ENCODE data around the gene CLPTM1. TPM values are rescaled to one million over a fixed set of nuclear protein-coding genes. Genes with fewer than 3 reads are reported as not detected.
"Not testable (repeated sequence)": the region's sequence is repeated elsewhere in the genome, so short reads cannot be mapped to it uniquely, and the experiment has no call there.

The CLPTM1 gene
- polyA plus RNA-seq, 1 donor from 2014 or later = 15.3 TPM

DNA sequence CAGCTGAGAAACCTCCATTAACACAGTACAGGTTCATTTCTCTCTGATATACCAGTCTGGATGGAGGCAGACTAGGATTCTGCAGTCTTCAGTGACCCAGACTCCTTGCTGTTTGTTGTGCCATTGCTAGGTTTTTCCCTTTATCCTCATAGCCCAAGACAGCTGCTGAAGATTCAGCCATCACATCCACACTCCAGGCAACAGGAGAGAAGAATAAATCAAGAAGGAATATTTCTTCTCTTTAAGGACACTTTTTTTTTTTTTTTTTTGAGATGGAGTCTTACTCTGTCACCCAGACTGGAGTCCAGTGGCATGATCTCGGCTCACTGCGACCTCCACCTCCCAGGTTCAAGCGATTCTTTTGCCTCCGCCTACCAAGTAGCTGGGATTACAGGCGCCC is 14.3 kb downstream of the CLPTM1 start:
- H3F3A ChIP-seq (ENCODE audit: insufficient read depth, low read length, poor library complexity, severe bottlenecking) = no peaks in the 10 kb centered on the region
- no peak overlapping the region for H2AFZ ChIP-seq (ENCODE audit: low read depth, low read length)
- H3K79me2 ChIP-seq (replicated peaks; ENCODE audit: insufficient read depth, low read length) = no peaks in the 10 kb centered on the region
- H3K9me3 ChIP-seq (ENCODE audit: low read length) = no peaks in the 10 kb centered on the region
- TF ChIP-seq EP300 (conservative IDR thresholded peaks at IDR 0.05; ENCODE audit: poor library complexity, severe bottlenecking) (no peak), CTCF (IDR thresholded peaks at IDR 0.05; ENCODE audit: poor library complexity, severe bottlenecking) (no peak), POLR2AphosphoS5 (IDR thresholded peaks at IDR 0.05) (no peak), RAD21 (conservative IDR thresholded peaks at IDR 0.05) (no peak), SMC3 (conservative IDR thresholded peaks at IDR 0.05; ENCODE audit: poor library complexity) (no peak), EZH2 (IDR thresholded peaks at IDR 0.05; ENCODE audit: borderline replicate concordance, insufficient read depth, low read length, poor library complexity, severe bottlenecking) (no peak), MXI1 (conservative IDR thresholded peaks at IDR 0.05; ENCODE audit: poor library complexity, severe bottlenecking) (no peak), TAF1 (IDR thresholded peaks at IDR 0.05; ENCODE audit: low read depth) (no peak)
- TF ChIP-seq, protein P1, sequence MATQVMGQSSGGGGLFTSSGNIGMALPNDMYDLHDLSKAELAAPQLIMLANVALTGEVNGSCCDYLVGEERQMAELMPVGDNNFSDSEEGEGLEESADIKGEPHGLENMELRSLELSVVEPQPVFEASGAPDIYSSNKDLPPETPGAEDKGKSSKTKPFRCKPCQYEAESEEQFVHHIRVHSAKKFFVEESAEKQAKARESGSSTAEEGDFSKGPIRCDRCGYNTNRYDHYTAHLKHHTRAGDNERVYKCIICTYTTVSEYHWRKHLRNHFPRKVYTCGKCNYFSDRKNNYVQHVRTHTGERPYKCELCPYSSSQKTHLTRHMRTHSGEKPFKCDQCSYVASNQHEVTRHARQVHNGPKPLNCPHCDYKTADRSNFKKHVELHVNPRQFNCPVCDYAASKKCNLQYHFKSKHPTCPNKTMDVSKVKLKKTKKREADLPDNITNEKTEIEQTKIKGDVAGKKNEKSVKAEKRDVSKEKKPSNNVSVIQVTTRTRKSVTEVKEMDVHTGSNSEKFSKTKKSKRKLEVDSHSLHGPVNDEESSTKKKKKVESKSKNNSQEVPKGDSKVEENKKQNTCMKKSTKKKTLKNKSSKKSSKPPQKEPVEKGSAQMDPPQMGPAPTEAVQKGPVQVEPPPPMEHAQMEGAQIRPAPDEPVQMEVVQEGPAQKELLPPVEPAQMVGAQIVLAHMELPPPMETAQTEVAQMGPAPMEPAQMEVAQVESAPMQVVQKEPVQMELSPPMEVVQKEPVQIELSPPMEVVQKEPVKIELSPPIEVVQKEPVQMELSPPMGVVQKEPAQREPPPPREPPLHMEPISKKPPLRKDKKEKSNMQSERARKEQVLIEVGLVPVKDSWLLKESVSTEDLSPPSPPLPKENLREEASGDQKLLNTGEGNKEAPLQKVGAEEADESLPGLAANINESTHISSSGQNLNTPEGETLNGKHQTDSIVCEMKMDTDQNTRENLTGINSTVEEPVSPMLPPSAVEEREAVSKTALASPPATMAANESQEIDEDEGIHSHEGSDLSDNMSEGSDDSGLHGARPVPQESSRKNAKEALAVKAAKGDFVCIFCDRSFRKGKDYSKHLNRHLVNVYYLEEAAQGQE (IDR thresholded peaks at IDR 0.05; ENCODE audit: borderline replicate concordance) = no peak
- H4K20me1 ChIP-seq (ENCODE audit: insufficient read depth) = no peaks in the 10 kb centered on the region
- H3K36me3 ChIP-seq (ENCODE audit: insufficient read depth, low read length) = no peaks in the 10 kb centered on the region
- no peak overlapping the region for H3K27ac ChIP-seq (ENCODE audit: low read length)
- H3K4me3 ChIP-seq (ENCODE audit: low read length) = no peak overlapping the region
- no peak overlapping the region for H3K4me2 ChIP-seq (ENCODE audit: low read length)
- H3K9me2 ChIP-seq (ENCODE audit: insufficient read depth, low read length) = no peaks in the 10 kb centered on the region
- no peak overlapping the region for H3K9ac ChIP-seq (ENCODE audit: low read length)
- no peaks in the 10 kb centered on the region for H3K27me3 ChIP-seq (ENCODE audit: insufficient read depth, low read depth, low read length)

DNA sequence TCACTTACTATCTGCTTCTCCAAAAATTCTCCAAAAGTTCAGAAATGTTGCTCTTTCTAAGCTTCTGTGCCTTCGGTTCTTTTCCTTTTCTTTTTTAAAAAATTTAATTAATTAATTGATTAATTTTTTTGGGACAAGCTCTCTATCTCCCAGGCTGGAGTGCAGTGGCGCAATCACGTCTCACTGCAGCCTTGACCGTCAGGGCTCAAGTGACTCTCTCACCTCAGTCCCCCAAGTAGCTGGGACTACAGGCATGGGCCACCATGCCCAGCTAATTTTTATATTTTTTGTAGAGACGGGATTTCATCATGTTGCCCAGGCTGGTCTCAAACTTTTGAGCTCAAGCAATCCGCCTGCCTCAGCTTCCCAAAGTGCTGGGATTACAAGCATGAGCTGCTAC is 16.3 kb downstream of the CLPTM1 start:
- H3K9me3 ChIP-seq (ENCODE audit: low read length); H2AFZ ChIP-seq (ENCODE audit: low read depth, low read length); H3K9me2 ChIP-seq (ENCODE audit: insufficient read depth, low read length); H4K20me1 ChIP-seq (ENCODE audit: insufficient read depth); H3K79me2 ChIP-seq (replicated peaks; ENCODE audit: insufficient read depth, low read length); H3K27ac ChIP-seq (ENCODE audit: low read length); H3K36me3 ChIP-seq (ENCODE audit: insufficient read depth, low read length); H3K27me3 ChIP-seq (ENCODE audit: insufficient read depth, low read depth, low read length); H3K4me3 ChIP-seq (ENCODE audit: low read length); H3K9ac ChIP-seq (ENCODE audit: low read length); H3K4me2 ChIP-seq (ENCODE audit: low read length); H3F3A ChIP-seq (ENCODE audit: insufficient read depth, low read length, poor library complexity, severe bottlenecking): not testable (repeated sequence)

DNA sequence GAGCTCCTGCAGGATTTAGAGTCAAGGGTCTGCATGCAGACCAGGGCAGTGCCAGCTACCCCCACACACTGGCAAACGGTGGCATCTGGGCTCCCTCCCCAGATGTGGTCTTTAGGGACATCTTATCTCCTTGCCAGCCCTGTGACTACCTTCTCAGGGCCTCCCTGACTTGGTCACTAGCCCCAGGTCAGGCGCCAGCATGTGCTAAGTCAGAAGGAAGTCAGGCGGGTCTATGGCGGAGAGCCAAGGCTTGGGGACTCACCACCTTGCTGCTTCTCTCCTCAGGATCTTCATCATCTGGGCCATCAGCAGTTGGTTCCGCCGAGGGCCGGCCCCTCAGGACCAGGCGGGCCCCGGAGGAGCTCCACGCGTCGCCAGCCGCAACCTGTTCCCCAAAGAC is 17.6 kb downstream of the CLPTM1 start:
- Histone ChIP-seq H3K9me2 (ENCODE audit: insufficient read depth, low read length) (no peaks in the 10 kb centered on the region), H3K36me3 (ENCODE audit: insufficient read depth, low read length) (no peaks in the 10 kb centered on the region), H3K4me3 (ENCODE audit: low read length) (no peak overlapping the region), H3K79me2 (replicated peaks; ENCODE audit: insufficient read depth, low read length) (no peaks in the 10 kb centered on the region), H3K4me2 (ENCODE audit: low read length) (no peak overlapping the region), H4K20me1 (ENCODE audit: insufficient read depth) (no peaks in the 10 kb centered on the region), H3K9me3 (ENCODE audit: low read length) (no peaks in the 10 kb centered on the region), H3F3A (ENCODE audit: insufficient read depth, low read length, poor library complexity, severe bottlenecking) (no peaks in the 10 kb centered on the region), H3K27me3 (ENCODE audit: insufficient read depth, low read depth, low read length) (no peaks in the 10 kb centered on the region), H3K9ac (ENCODE audit: low read length) (no peak overlapping the region), H3K27ac (ENCODE audit: low read length) (no peak overlapping the region), H2AFZ (ENCODE audit: low read depth, low read length) (no peak overlapping the region)
- TF ChIP-seq POLR2AphosphoS5 (IDR thresholded peaks at IDR 0.05) (no peak), SMC3 (conservative IDR thresholded peaks at IDR 0.05; ENCODE audit: poor library complexity) (no peak), TAF1 (IDR thresholded peaks at IDR 0.05; ENCODE audit: low read depth) (no peak), MXI1 (conservative IDR thresholded peaks at IDR 0.05; ENCODE audit: poor library complexity, severe bottlenecking) (no peak), CTCF (IDR thresholded peaks at IDR 0.05; ENCODE audit: poor library complexity, severe bottlenecking) (no peak), EP300 (conservative IDR thresholded peaks at IDR 0.05; ENCODE audit: poor library complexity, severe bottlenecking) (no peak), EZH2 (IDR thresholded peaks at IDR 0.05; ENCODE audit: borderline replicate concordance, insufficient read depth, low read length, poor library complexity, severe bottlenecking) (no peak), RAD21 (conservative IDR thresholded peaks at IDR 0.05) (no peak)
- TF ChIP-seq, protein P1 (IDR thresholded peaks at IDR 0.05; ENCODE audit: borderline replicate concordance) = no peak
